Endothelial cell of umbilical vein (primary cell): ENCODE data around the gene CFD. TPM values are rescaled to one million over a fixed set of nuclear protein-coding genes. Genes with fewer than 3 reads are reported as not detected.

Experiments
- BruUV-seq: library from RNA; stranded (reverse); fragments of 400-500 nt; replicated peaks from 2 replicates; lab custom pipeline; 2021; lab: Mats Ljungman, UMichigan
- CTCF ChIA-PET: fragments of 300-600, 350-600 bp; sonication (Branson Sonifier 250); formaldehyde crosslinking; loops from one replicate; lab custom pipeline; 2021; ENCODE audit warnings: antibody characterized with exemption, inconsistent platforms; lab: Charles Lee
- POLR2A ChIA-PET: fragments of 300-600, 350-600 bp; sonication (Branson Sonifier 250); formaldehyde crosslinking; loops from one replicate; lab custom pipeline; 2021; ENCODE audit warnings: antibody characterized with exemption, inconsistent platforms; lab: Charles Lee
- DNase-seq: peaks from one replicate; pipeline ENCODE4 v3.0.0-alpha.2; 2011; ENCODE audit warnings: low read depth, low spot score
- FAIRE-seq: peaks from 2 replicates; lab custom pipeline; 2011; peaks lifted over from hg19 to GRCh38; lab: Jason Lieb, UNC
- H2AFZ ChIP-seq: 2 replicates; pipeline ENCODE4 v1.6.0; 2012; ENCODE audit warnings: low read depth, low read length, control low read depth, inconsistent platforms
- H3K27ac ChIP-seq: 2 replicates; pipeline ENCODE4 v1.5.1; 2011; ENCODE audit warnings: low read depth, mild to moderate bottlenecking, control low read depth, low read length, moderate library complexity; ENCODE audit not compliant: insufficient read depth
- H3K27me3 ChIP-seq, 2 experiments: 2 replicates each; pipeline versions ENCODE4 v1.6.0 to v1.6.1; 2011; ENCODE audit warnings: low read length in 2 of 2, mixed read lengths in 1 of 2; ENCODE audit not compliant: control insufficient read depth in 2 of 2, insufficient read depth in 2 of 2
- H3K36me3 ChIP-seq, 2 experiments: 2 replicates in 1 of 2; 3 replicates in 1 of 2; pipeline ENCODE4 v1.5.1; 2011; ENCODE audit warnings: low read length in 2 of 2, mild to moderate bottlenecking in 1 of 2, moderate library complexity in 1 of 2; ENCODE audit not compliant: control insufficient read depth in 2 of 2, insufficient read depth in 2 of 2; ENCODE audit errors: extremely low read depth in 1 of 2
- H3K4me1 ChIP-seq: 3 replicates; pipeline ENCODE4 v1.5.1; 2011; ENCODE audit warnings: mild to moderate bottlenecking, low read length; ENCODE audit not compliant: control insufficient read depth, insufficient read depth; ENCODE audit errors: extremely low read depth
- H3K4me2 ChIP-seq: 2 replicates; pipeline ENCODE4 v1.6.1; 2011; ENCODE audit warnings: low read length, control low read depth, mixed read lengths; ENCODE audit not compliant: insufficient read depth
- H3K4me3 ChIP-seq, 3 experiments: fragments of 200-600 bp in 1 of 3; sonication (generic), shearing (Covaris generic) in 1 of 3; replicated peaks in 1 of 3; 2 replicates each; pipeline ENCODE4 v1.5.1; 2011 to 2016; ENCODE audit warnings: control low read depth in 3 of 3, low read length in 3 of 3, mild to moderate bottlenecking in 2 of 3, inconsistent platforms in 1 of 3, low read depth in 1 of 3, moderate library complexity in 1 of 3; ENCODE audit not compliant: insufficient read depth in 1 of 3
- H3K79me2 ChIP-seq: 2 replicates; pipeline ENCODE4 v1.6.0; 2012; ENCODE audit warnings: low read length, inconsistent platforms; ENCODE audit not compliant: control insufficient read depth, insufficient read depth
- H3K9ac ChIP-seq: replicated peaks from 2 replicates; pipeline ENCODE3; 2011; ENCODE audit warnings: low read length, control low read depth; ENCODE audit not compliant: insufficient read depth; ENCODE audit errors: extremely low read depth
- H3K9me1 ChIP-seq: replicated peaks from 3 replicates; pipeline ENCODE4 v1.6.0; 2011; ENCODE audit warnings: mild to moderate bottlenecking, low read length; ENCODE audit not compliant: control insufficient read depth, insufficient read depth; ENCODE audit errors: extremely low read depth
- H3K9me3 ChIP-seq: replicated peaks from 2 replicates; pipeline ENCODE4 v1.5.1; 2012; ENCODE audit warnings: low read length, inconsistent platforms; ENCODE audit not compliant: control insufficient read depth, insufficient read depth
- H4K20me1 ChIP-seq: replicated peaks from 2 replicates; pipeline ENCODE3; 2011; ENCODE audit warnings: mild to moderate bottlenecking, low read length; ENCODE audit not compliant: control insufficient read depth, insufficient read depth; ENCODE audit errors: extremely low read depth
- CTCF ChIP-seq, 2 donors: IDR thresholded peaks; 1 replicate in 1 of 2; 2 replicates in 1 of 2; pipeline ENCODE4 v1.5.1; 2011; ENCODE audit warnings: low read length in 2 of 2, mild to moderate bottlenecking in 2 of 2, moderate library complexity in 2 of 2, control low read depth in 1 of 2, inconsistent platforms in 1 of 2, low read depth in 1 of 2; ENCODE audit not compliant: insufficient read depth in 1 of 2; ENCODE audit errors: extremely low read depth in 1 of 2
- EZH2 ChIP-seq: IDR thresholded peaks from 2 replicates; pipeline ENCODE4 v1.6.1; 2012; ENCODE audit warnings: borderline replicate concordance, low read depth, mild to moderate bottlenecking, moderate library complexity, low read length, inconsistent platforms; ENCODE audit not compliant: severe bottlenecking
- FOS ChIP-seq: IDR thresholded peaks from 2 replicates; pipeline ENCODE4 v1.6.1; 2011; ENCODE audit warnings: mild to moderate bottlenecking, low read length, moderate library complexity, borderline replicate concordance; ENCODE audit not compliant: insufficient read depth
- GATA2 ChIP-seq: IDR thresholded peaks from 2 replicates; pipeline ENCODE4 v1.7.0; 2011; ENCODE audit warnings: low read depth, mild to moderate bottlenecking, moderate library complexity, mixed read lengths, low read length; ENCODE audit not compliant: insufficient read length, insufficient read depth
- JUN ChIP-seq: IDR thresholded peaks from 2 replicates; pipeline ENCODE4 v1.6.1; 2011; ENCODE audit warnings: borderline replicate concordance, low read depth; ENCODE audit not compliant: insufficient read length, insufficient read depth
- MAX ChIP-seq: IDR thresholded peaks from 2 replicates; pipeline ENCODE4 v1.6.1; 2011; ENCODE audit not compliant: insufficient read depth, insufficient read length
- MYC ChIP-seq: IDR thresholded peaks from one replicate; pipeline ENCODE4 v1.6.1; 2011; ENCODE audit warnings: mild to moderate bottlenecking, low read depth, low read length
- POLR2A ChIP-seq: IDR thresholded peaks from 2 replicates; pipeline ENCODE4 v1.6.1; 2012; ENCODE audit warnings: low read depth, mild to moderate bottlenecking, control low read depth, low read length
- POLR2AphosphoS5 ChIP-seq: IDR thresholded peaks from 2 replicates; pipeline ENCODE4 v1.6.1; 2012; ENCODE audit warnings: low read depth, mild to moderate bottlenecking, control low read depth, low read length, moderate library complexity; ENCODE audit not compliant: insufficient read depth
- dilution Hi-C: fragments of 300-500 bp; cut with MboI; formaldehyde crosslinking; loops from one replicate; pipeline ENCODE4 v1.15.0; 2019; ENCODE audit warnings: low sequenced_read_pairs; ENCODE audit not compliant: extremely low pct_ligation_motif_present
- intact Hi-C: fragments of 100-400 bp; cut with micrococcal nuclease; formaldehyde crosslinking; loops from one replicate; pipeline ENCODE4 v1.10.0; 2022
- polyA plus RNA-seq, 4 experiments: library from polyadenylated mRNA; depleted of rRNA in 3 of 4; stranded (reverse) in 3 of 4; unstranded in 1 of 4; fragments of >200 nt; gene quantifications; 2 replicates each; pipeline versions ENCODE4 v1.2.1 to v1.2.3, GENCODE V29; 2011 to 2012; ENCODE audit warnings: missing spikeins in 1 of 4
- total RNA-seq: library from RNA; stranded (reverse); gene quantifications from 2 replicates; pipeline ENCODE4 v1.2.3, GENCODE V29; 2021

CFD gene
- total and polyA plus RNA-seq, 2 donors (not counting 3 experiments of a cell fraction or from before 2014, with no cell fraction given): 0.25 to 0.40 TPM

GRCh38 chr19:906480-906879 lies 47.0 kb downstream of the CFD start:
- FAIRE-seq: no peak
- Histone ChIP-seq H4K20me1 (no peaks in the 10 kb centered on the region), H2AFZ (no peak overlapping the region), H3K27ac (no peak overlapping the region), H3K27me3 (no peaks in the 10 kb centered on the region), H3K4me3 (no peak overlapping the region), H3K36me3 (no peaks in the 10 kb centered on the region), H3K9ac (no peak overlapping the region), H3K9me1 (no peaks in the 10 kb centered on the region), H3K4me1 (peaks cover 6% of the 10 kb centered on the region), H3K9me3 (no peaks in the 10 kb centered on the region), H3K4me2 (no peak overlapping the region), H3K79me2 (peaks cover 8% of the 10 kb centered on the region)
- TF ChIP-seq MAX (no peak), EZH2 (no peak), CTCF (IDR thresholded peaks at IDR 0.05; ENCODE audit: extremely low read depth in 1 of 2, insufficient read depth in 1 of 2, low read depth in 1 of 2, low read length in 2 of 2) (no peak), FOS (no peak), POLR2A (no peak), GATA2 (no peak), MYC (no peak), POLR2AphosphoS5 (no peak), JUN (no peak)
- ChIA-PET POLR2A (no interaction called here), CTCF (no interaction called here)
- intact Hi-C loops (no loop called here), dilution Hi-C loops (no loop called here)
- DNase-seq: no peak
- no TSS peak for BruUV-seq
